IPS-18a (cell line): ENCODE data around the gene HOXB2.
"Not testable (repeated sequence)": the region's sequence is repeated elsewhere in the genome, so short reads cannot be mapped to it uniquely, and the experiment has no call there.

ENCODE experiments used
- H3K27ac ChIP-seq: one replicate; pipeline ENCODE4 v1.5.1; 2013; ENCODE audit warnings: low read length
- H3K27me3 ChIP-seq: one replicate; pipeline ENCODE4 v1.6.1; 2013; ENCODE audit warnings: mild to moderate bottlenecking, low read length; ENCODE audit not compliant: control insufficient read depth, insufficient read depth
- H3K36me3 ChIP-seq: one replicate; pipeline ENCODE4 v1.6.1; 2013; ENCODE audit warnings: low read depth, low read length; ENCODE audit not compliant: control insufficient read depth
- H3K4me1 ChIP-seq: one replicate; pipeline ENCODE4 v1.6.1; 2013; ENCODE audit warnings: low read depth, low read length; ENCODE audit not compliant: control insufficient read depth
- H3K4me3 ChIP-seq: one replicate; pipeline ENCODE4 v1.5.1; 2013; ENCODE audit warnings: low read length
- H3K9ac ChIP-seq: one replicate; pipeline ENCODE4 v1.6.1; 2013; ENCODE audit warnings: mild to moderate bottlenecking, low read length, moderate library complexity
- H3K9me3 ChIP-seq: one replicate; pipeline ENCODE4 v1.6.1; 2013; ENCODE audit warnings: low read depth, low read length; ENCODE audit not compliant: control insufficient read depth

The HOXB2 gene

GRCh38 chr17:48540213-48540612 is 4.7 kb downstream of the HOXB2 start:
- no peak overlapping the region for H3K9ac ChIP-seq
- H3K4me3 ChIP-seq = no peak overlapping the region
- H3K27me3 ChIP-seq = peaks cover 97% of the 10 kb centered on the region
- H3K36me3 ChIP-seq = no peaks in the 10 kb centered on the region
- H3K4me1 ChIP-seq = peaks cover 11% of the 10 kb centered on the region
- H3K9me3 ChIP-seq = no peaks in the 10 kb centered on the region
- no peak overlapping the region for H3K27ac ChIP-seq

- H3K9me3 ChIP-seq = no peaks in the 10 kb centered on the region
- peaks cover 11% of the 10 kb centered on the region for H3K4me1 ChIP-seq
- no peak overlapping the region for H3K27ac ChIP-seq
- H3K27me3 ChIP-seq = peaks cover 97% of the 10 kb centered on the region
- H3K4me3 ChIP-seq = no peak overlapping the region
- H3K36me3 ChIP-seq = no peaks in the 10 kb centered on the region
- H3K9ac ChIP-seq = no peak overlapping the region
Measured at GRCh38 chr17:48539177-48539576, 5.7 kb downstream of the HOXB2 start.

- no peak overlapping the region for H3K9ac ChIP-seq
- no peak overlapping the region for H3K27ac ChIP-seq
- no peak overlapping the region for H3K4me3 ChIP-seq
- H3K9me3 ChIP-seq = no peaks in the 10 kb centered on the region
- H3K36me3 ChIP-seq = no peaks in the 10 kb centered on the region
- peaks cover 97% of the 10 kb centered on the region for H3K27me3 ChIP-seq
- H3K4me1 ChIP-seq = peaks cover 4% of the 10 kb centered on the region
Measured at GRCh38 chr17:48537316-48537715, 7.6 kb downstream of the HOXB2 start.

- H3K27me3 ChIP-seq = peaks cover 97% of the 10 kb centered on the region
- not testable (repeated sequence) for H3K36me3 ChIP-seq, H3K4me1 ChIP-seq, H3K27ac ChIP-seq, H3K9ac ChIP-seq, H3K4me3 ChIP-seq, H3K9me3 ChIP-seq
Measured at GRCh38 chr17:48535793-48536559, 8.9 kb downstream of the HOXB2 start.

- no peaks in the 10 kb centered on the region for H3K36me3 ChIP-seq
- H3K27ac ChIP-seq = no peak overlapping the region
- H3K9me3 ChIP-seq = no peaks in the 10 kb centered on the region
- peaks cover 22% of the 10 kb centered on the region for H3K4me1 ChIP-seq
- no peak overlapping the region for H3K4me3 ChIP-seq
- H3K9ac ChIP-seq = no peak overlapping the region
- H3K27me3 ChIP-seq = peaks cover 97% of the 10 kb centered on the region
Measured at GRCh38 chr17:48532261-48532660, 12.6 kb downstream of the HOXB2 start.

- no peak within 1 kb of the TSS for H3K27ac ChIP-seq
- H3K4me1 ChIP-seq = peaks cover 31% of the 10 kb centered on the region
- no peaks in the 10 kb centered on the region for H3K36me3 ChIP-seq
- H3K9me3 ChIP-seq = no peaks in the 10 kb centered on the region
- H3K4me3 ChIP-seq = peak within 1 kb of the TSS; percentile 41
- no peak within 1 kb of the TSS for H3K9ac ChIP-seq
- peaks cover 100% of the 10 kb centered on the region for H3K27me3 ChIP-seq
Measured at GRCh38 chr17:48530887-48531272, 14.0 kb downstream of the HOXB2 start, which contains the start of gene HOXB1. HOXB1 (minus strand) TSS chr17:48531011; CDS start chr17:48530904, 107 bp downstream.

GRCh38 chr17:48530208-48530886 is 14.6 kb downstream of the HOXB2 start:
- Histone ChIP-seq H3K27me3 (peaks cover 100% of the 10 kb centered on the region), H3K4me3 (peak overlapping the region; percentile 41), H3K9me3 (no peaks in the 10 kb centered on the region), H3K27ac (no peak overlapping the region), H3K9ac (no peak overlapping the region), H3K4me1 (peaks cover 31% of the 10 kb centered on the region), H3K36me3 (no peaks in the 10 kb centered on the region)

- H3K9ac ChIP-seq = no peak overlapping the region
- no peak overlapping the region for H3K27ac ChIP-seq
- H3K4me3 ChIP-seq = peak overlapping the region; percentile 41
- H3K4me1 ChIP-seq = peaks cover 31% of the 10 kb centered on the region
- peaks cover 100% of the 10 kb centered on the region for H3K27me3 ChIP-seq
- no peaks in the 10 kb centered on the region for H3K9me3 ChIP-seq
- no peaks in the 10 kb centered on the region for H3K36me3 ChIP-seq
Measured at GRCh38 chr17:48529683-48530009, 15.3 kb downstream of the HOXB2 start.

- Histone ChIP-seq H3K36me3 (no peaks in the 10 kb centered on the region), H3K4me1 (peaks cover 31% of the 10 kb centered on the region), H3K27me3 (peaks cover 100% of the 10 kb centered on the region), H3K4me3 (no peak overlapping the region), H3K9me3 (no peaks in the 10 kb centered on the region), H3K9ac (no peak overlapping the region), H3K27ac (no peak overlapping the region)
Measured at GRCh38 chr17:48528936-48529682, 15.8 kb downstream of the HOXB2 start.

- no peaks in the 10 kb centered on the region for H3K9me3 ChIP-seq
- H3K27ac ChIP-seq = no peak overlapping the region
- no peak overlapping the region for H3K9ac ChIP-seq
- H3K27me3 ChIP-seq = peaks cover 100% of the 10 kb centered on the region
- H3K36me3 ChIP-seq = no peaks in the 10 kb centered on the region
- H3K4me3 ChIP-seq = no peak overlapping the region
- H3K4me1 ChIP-seq = peaks cover 31% of the 10 kb centered on the region
Measured at GRCh38 chr17:48528153-48528935, 16.6 kb downstream of the HOXB2 start.

- Histone ChIP-seq H3K27me3 (peaks cover 100% of the 10 kb centered on the region), H3K4me1 (peaks cover 31% of the 10 kb centered on the region), H3K9ac (no peak overlapping the region), H3K27ac (no peak overlapping the region), H3K9me3 (no peaks in the 10 kb centered on the region), H3K4me3 (peak overlapping the region; percentile 30), H3K36me3 (no peaks in the 10 kb centered on the region)
Measured at GRCh38 chr17:48527547-48527932, 17.4 kb downstream of the HOXB2 start.
